HG03097 (cell line): ENCODE data around the gene RIPOR3.
"Not testable (repeated sequence)": the region's sequence is repeated elsewhere in the genome, so short reads cannot be mapped to it uniquely, and the experiment has no call there.

ENCODE experiments used
- ATAC-seq: cut with Tn5 transposase; IDR thresholded peaks from one replicate; pipeline ENCODE4 v1.9.1; 2021; ENCODE audit not compliant: unreplicated experiment, low FRiP score

The RIPOR3 gene

GRCh38 chr20:50610212-50610718, 81.1 kb downstream of the RIPOR3 start:
- no peak for ATAC-seq

- ATAC-seq, result no peak
Measured at GRCh38 chr20:50609438-50609989, 81.8 kb downstream of the RIPOR3 start.

- no peak for ATAC-seq
Measured at GRCh38 chr20:50608750-50609104, 82.6 kb downstream of the RIPOR3 start.

GRCh38 chr20:50607850-50608749, 83.2 kb downstream of the RIPOR3 start:
- no peak for ATAC-seq

GRCh38 chr20:50607436-50607835, 83.9 kb downstream of the RIPOR3 start:
- ATAC-seq, result no peak

GRCh38 chr20:50605136-50605535, 86.2 kb downstream of the RIPOR3 start:
- ATAC-seq, result no peak

GRCh38 chr20:50604451-50604850, 86.9 kb downstream of the RIPOR3 start:
- no peak for ATAC-seq

GRCh38 chr20:50602432-50603088, 88.8 kb downstream of the RIPOR3 start:
- no peak for ATAC-seq

GRCh38 chr20:50601511-50602431, 89.6 kb downstream of the RIPOR3 start:
- ATAC-seq, result no peak

GRCh38 chr20:50600281-50600895, 91.0 kb downstream of the RIPOR3 start:
- no peak for ATAC-seq

GRCh38 chr20:50598768-50599167, 92.6 kb downstream of the RIPOR3 start:
- ATAC-seq, result not testable (repeated sequence)

GRCh38 chr20:50598074-50598473, 93.3 kb downstream of the RIPOR3 start:
- ATAC-seq, result no peak

GRCh38 chr20:50597406-50597969, 93.9 kb downstream of the RIPOR3 start:
- no peak for ATAC-seq

- no peak for ATAC-seq
Measured at GRCh38 chr20:50596694-50597021, 94.7 kb downstream of the RIPOR3 start.

- no peak for ATAC-seq
Measured at GRCh38 chr20:50595988-50596693, 95.2 kb downstream of the RIPOR3 start.

- ATAC-seq, result no peak
Measured at GRCh38 chr20:50595433-50595895, 95.9 kb downstream of the RIPOR3 start.

GRCh38 chr20:50594591-50595432, 96.5 kb downstream of the RIPOR3 start:
- ATAC-seq, result no peak

GRCh38 chr20:50594231-50594590, 97.1 kb downstream of the RIPOR3 start:
- no peak for ATAC-seq
